Ishikawa (cell line): Measurements from ENCODE around the gene REV3L.

ENCODE experiments used
- CEBPB ChIP-seq: IDR thresholded peaks from 2 replicates; pipeline ENCODE4 v1.6.1; 2012
- CREB1 ChIP-seq: IDR thresholded peaks from 2 replicates; pipeline ENCODE4 v1.6.1; 2012; ENCODE audit warnings: low read depth
- EGR1 ChIP-seq: IDR thresholded peaks from 2 replicates; pipeline ENCODE4 v1.6.1; 2012
- EP300 ChIP-seq: IDR thresholded peaks from 2 replicates; pipeline ENCODE4 v1.6.1; 2012; ENCODE audit warnings: borderline replicate concordance
- FOXM1 ChIP-seq: IDR thresholded peaks from 2 replicates; pipeline ENCODE4 v1.6.1; 2012; ENCODE audit warnings: low read depth, borderline replicate concordance
- NFIC ChIP-seq: IDR thresholded peaks from 2 replicates; pipeline ENCODE4 v1.6.1; 2012
- RAD21 ChIP-seq: IDR thresholded peaks from 2 replicates; pipeline ENCODE4 v1.6.1; 2012; ENCODE audit warnings: low read depth
- TAF1 ChIP-seq: IDR thresholded peaks from 2 replicates; pipeline ENCODE4 v1.6.1; 2012; ENCODE audit warnings: low read depth, mild to moderate bottlenecking
- TCF12 ChIP-seq: IDR thresholded peaks from 2 replicates; pipeline ENCODE4 v1.6.1; 2012; ENCODE audit warnings: low read depth
- TEAD4 ChIP-seq: IDR thresholded peaks from 2 replicates; pipeline ENCODE4 v1.6.1; 2012
- YY1 ChIP-seq: IDR thresholded peaks from 2 replicates; pipeline ENCODE4 v1.6.1; 2012; ENCODE audit warnings: low read depth
- ZBTB7A ChIP-seq: IDR thresholded peaks from 2 replicates; pipeline ENCODE4 v1.6.1; 2012; ENCODE audit warnings: low read depth
- TF ChIP-seq, protein P1 (sequence below): IDR thresholded peaks from 2 replicates; pipeline ENCODE4 v1.6.1; 2012
- TF ChIP-seq, protein P2 (sequence below): IDR thresholded peaks from 2 replicates; pipeline ENCODE4 v1.6.1; 2012; ENCODE audit warnings: low read depth, mild to moderate bottlenecking
- TF ChIP-seq, protein P3 (sequence below): IDR thresholded peaks from 2 replicates; pipeline ENCODE4 v1.6.1; 2012

Gene REV3L

GRCh38 chr6:111490067-111490466 is 7.0 kb upstream of the REV3L start:
- TF ChIP-seq, protein P1, sequence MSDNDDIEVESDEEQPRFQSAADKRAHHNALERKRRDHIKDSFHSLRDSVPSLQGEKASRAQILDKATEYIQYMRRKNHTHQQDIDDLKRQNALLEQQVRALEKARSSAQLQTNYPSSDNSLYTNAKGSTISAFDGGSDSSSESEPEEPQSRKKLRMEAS = no peak
- TF ChIP-seq, protein P2, sequence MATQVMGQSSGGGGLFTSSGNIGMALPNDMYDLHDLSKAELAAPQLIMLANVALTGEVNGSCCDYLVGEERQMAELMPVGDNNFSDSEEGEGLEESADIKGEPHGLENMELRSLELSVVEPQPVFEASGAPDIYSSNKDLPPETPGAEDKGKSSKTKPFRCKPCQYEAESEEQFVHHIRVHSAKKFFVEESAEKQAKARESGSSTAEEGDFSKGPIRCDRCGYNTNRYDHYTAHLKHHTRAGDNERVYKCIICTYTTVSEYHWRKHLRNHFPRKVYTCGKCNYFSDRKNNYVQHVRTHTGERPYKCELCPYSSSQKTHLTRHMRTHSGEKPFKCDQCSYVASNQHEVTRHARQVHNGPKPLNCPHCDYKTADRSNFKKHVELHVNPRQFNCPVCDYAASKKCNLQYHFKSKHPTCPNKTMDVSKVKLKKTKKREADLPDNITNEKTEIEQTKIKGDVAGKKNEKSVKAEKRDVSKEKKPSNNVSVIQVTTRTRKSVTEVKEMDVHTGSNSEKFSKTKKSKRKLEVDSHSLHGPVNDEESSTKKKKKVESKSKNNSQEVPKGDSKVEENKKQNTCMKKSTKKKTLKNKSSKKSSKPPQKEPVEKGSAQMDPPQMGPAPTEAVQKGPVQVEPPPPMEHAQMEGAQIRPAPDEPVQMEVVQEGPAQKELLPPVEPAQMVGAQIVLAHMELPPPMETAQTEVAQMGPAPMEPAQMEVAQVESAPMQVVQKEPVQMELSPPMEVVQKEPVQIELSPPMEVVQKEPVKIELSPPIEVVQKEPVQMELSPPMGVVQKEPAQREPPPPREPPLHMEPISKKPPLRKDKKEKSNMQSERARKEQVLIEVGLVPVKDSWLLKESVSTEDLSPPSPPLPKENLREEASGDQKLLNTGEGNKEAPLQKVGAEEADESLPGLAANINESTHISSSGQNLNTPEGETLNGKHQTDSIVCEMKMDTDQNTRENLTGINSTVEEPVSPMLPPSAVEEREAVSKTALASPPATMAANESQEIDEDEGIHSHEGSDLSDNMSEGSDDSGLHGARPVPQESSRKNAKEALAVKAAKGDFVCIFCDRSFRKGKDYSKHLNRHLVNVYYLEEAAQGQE = no peak
- TF ChIP-seq YY1 (no peak), CEBPB (no peak), EGR1 (no peak), EP300 (no peak), TCF12 (no peak), TAF1 (no peak), TEAD4 (no peak), NFIC (no peak), FOXM1 (no peak), ZBTB7A (no peak), RAD21 (no peak)
- TF ChIP-seq, protein P3, sequence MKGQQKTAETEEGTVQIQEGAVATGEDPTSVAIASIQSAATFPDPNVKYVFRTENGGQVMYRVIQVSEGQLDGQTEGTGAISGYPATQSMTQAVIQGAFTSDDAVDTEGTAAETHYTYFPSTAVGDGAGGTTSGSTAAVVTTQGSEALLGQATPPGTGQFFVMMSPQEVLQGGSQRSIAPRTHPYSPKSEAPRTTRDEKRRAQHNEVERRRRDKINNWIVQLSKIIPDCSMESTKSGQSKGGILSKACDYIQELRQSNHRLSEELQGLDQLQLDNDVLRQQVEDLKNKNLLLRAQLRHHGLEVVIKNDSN = no peak

- TF ChIP-seq CREB1 = no peak
- TF ChIP-seq RAD21 = no peak
- no peak for TF ChIP-seq ZBTB7A
- no peak for TF ChIP-seq EP300
- TF ChIP-seq YY1 = no peak
- TF ChIP-seq, protein P2 = no peak
- TF ChIP-seq TAF1 = no peak
- no peak for TF ChIP-seq TEAD4
- no peak for TF ChIP-seq EGR1
- TF ChIP-seq NFIC = no peak
- no peak for TF ChIP-seq TCF12
- TF ChIP-seq FOXM1 = no peak
These were observed 4.6 kb upstream of the REV3L start for GRCh38 chr6:111487661-111488060.

DNA sequence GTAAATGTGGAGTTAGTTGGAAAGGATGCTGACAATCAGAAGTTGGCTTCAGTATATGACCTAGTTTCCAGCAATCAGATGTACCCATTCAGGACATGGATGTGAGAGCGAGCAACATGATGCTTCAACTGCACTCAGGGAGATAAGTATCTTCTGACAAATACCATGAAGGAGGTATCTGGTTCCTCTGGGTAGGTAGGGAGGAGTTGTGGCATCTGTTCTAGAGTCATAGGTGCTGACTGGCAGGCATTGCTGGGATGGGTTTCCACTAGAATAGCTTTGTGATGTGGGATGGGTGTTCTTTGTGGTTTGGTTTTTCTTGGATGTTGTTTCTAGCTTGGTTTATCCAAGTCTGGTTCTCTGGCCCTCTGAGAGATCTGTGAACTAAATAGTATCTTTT is 3.9 kb upstream of the REV3L start:
- TF ChIP-seq, protein P1 = no peak
- TF ChIP-seq, protein P2 = no peak
- TF ChIP-seq EGR1 (no peak), CREB1 (no peak), EP300 (no peak), TEAD4 (no peak), RAD21 (no peak), TAF1 (no peak), TCF12 (no peak), CEBPB (no peak), ZBTB7A (no peak), FOXM1 (no peak), NFIC (no peak), YY1 (no peak)
- TF ChIP-seq, protein P3 = no peak

DNA sequence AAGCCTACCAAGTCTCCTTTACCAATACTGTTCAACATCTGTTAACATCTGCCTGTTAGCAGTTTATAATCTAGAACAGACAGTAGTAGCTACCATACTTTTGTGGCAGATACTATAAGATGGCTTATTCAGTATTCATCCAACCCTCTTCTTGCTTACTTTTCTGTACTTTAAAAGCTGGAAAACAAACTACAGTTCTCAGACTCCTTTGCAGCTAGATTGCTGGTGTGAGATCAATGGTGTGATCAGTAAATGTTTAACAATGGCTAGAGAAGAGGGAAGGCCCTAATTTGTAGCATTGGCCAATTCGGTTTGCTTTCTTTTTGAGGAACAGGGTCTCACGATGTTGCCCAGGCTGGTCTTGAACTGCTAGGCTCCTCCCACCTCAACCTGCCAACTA is 3.5 kb upstream of the REV3L start:
- no peak for TF ChIP-seq CREB1
- TF ChIP-seq, protein P1 = no peak
- no peak for TF ChIP-seq TCF12
- TF ChIP-seq ZBTB7A = no peak
- TF ChIP-seq RAD21 = no peak
- no peak for TF ChIP-seq YY1

DNA sequence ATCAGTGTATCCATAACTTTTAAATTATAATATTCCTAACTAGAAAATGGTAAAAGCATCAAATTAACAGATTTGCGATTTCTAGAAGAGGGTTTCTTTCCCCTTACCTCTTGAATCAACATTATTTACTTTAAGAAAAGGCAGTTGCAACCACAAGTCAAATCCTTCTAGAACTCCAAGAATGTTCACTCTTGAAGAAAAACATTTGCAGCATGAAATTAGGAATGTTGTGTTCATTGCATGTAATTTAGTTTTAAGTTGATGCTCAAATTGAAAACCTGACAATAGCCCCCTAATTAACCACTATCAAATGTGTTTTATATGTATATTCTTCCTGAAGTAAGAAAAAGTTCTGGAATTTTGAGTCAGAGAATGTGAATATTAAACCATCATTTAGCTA is 2.3 kb upstream of the REV3L start:
- TF ChIP-seq CEBPB = no peak
- no peak for TF ChIP-seq EP300
- TF ChIP-seq NFIC = no peak
- TF ChIP-seq ZBTB7A = no peak
- TF ChIP-seq, protein P1 = no peak
- no peak for TF ChIP-seq YY1
- no peak for TF ChIP-seq FOXM1
- no peak for TF ChIP-seq TEAD4
- TF ChIP-seq TCF12 = no peak
- TF ChIP-seq, protein P2 = no peak
- TF ChIP-seq, protein P3 = no peak
- TF ChIP-seq RAD21 = no peak
- no peak for TF ChIP-seq TAF1
- TF ChIP-seq CREB1 = no peak
- TF ChIP-seq EGR1 = no peak
